Measurements from ENCODE around the gene RMND5B. TPM values are rescaled to one million over a fixed set of nuclear protein-coding genes. Genes with fewer than 3 reads are reported as not detected.

RMND5B gene
- total RNA-seq, 1 donor from 2014 or later = 20.8 TPM

DNA sequence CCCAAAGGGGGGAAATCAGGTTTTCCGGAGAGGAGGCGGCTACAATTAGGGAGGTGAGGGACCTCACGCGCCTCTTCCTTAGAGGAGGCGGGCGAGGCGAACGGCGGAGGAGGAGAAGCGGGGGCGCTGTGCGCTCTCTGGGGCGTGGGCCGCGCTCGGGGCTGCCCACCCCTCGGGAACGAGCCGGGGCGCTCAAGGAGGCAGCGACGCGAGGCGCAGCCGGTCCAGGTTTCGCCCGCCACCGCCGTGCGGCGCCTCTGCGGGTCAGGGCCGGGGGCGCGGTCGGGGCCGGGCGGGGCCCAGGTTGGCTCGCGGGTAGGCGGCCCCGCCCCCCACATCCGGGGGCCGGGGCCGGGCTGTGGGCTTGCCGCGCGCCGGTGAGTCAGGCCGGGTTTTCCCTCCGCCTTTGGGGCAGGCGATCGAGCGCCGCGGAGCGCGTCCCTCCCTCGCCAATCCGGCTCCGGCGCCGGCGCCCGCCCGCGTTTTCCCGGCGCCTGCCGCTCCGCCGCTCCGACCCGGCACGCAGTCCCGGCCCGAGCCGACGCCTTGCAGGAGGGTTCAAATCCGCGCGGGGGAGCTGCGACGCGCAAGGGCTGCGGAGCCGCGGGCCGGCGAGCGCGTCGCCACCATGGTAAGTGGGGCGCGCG is 17.6 kb upstream of the RMND5B start, which contains the start of gene N4BP3:
Gene N4BP3, plus strand, starts transcription at position 392 of the 647 bp plus-strand sequence. CDS start 6,052 bp downstream, outside the sequence.
- DNase-seq (ENCODE audit: low spot score in 2 of 2) = peak in 1 of 2 donors; percentile 67
- no peak for FAIRE-seq

DNA sequence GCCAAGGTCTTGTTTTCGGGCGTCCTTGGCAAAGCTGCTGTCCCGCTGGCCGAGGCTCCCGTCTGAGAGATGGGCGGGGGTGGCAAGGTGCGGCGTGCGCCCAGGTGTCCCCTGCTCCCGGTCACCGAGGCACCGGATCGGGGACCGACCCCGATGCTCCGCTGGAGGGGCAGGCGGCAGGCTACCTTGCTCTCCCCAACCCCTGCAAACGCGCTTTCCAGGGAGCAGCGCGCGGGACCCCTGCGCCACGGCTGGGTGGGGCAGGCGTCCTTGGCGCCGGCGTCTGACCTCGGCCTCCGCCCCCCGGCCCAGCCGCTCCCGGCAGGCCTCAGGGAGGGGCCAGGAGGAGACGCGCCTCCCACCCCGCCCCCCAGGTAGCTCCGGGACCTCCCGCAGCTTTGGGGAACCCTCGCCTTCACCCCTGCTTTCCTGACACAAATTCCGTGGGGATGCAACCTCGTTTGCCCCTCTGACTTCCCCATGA is 16.9 kb upstream of the RMND5B start:
- FAIRE-seq = no peak
- no peak for DNase-seq (ENCODE audit: low spot score in 2 of 2)

DNA sequence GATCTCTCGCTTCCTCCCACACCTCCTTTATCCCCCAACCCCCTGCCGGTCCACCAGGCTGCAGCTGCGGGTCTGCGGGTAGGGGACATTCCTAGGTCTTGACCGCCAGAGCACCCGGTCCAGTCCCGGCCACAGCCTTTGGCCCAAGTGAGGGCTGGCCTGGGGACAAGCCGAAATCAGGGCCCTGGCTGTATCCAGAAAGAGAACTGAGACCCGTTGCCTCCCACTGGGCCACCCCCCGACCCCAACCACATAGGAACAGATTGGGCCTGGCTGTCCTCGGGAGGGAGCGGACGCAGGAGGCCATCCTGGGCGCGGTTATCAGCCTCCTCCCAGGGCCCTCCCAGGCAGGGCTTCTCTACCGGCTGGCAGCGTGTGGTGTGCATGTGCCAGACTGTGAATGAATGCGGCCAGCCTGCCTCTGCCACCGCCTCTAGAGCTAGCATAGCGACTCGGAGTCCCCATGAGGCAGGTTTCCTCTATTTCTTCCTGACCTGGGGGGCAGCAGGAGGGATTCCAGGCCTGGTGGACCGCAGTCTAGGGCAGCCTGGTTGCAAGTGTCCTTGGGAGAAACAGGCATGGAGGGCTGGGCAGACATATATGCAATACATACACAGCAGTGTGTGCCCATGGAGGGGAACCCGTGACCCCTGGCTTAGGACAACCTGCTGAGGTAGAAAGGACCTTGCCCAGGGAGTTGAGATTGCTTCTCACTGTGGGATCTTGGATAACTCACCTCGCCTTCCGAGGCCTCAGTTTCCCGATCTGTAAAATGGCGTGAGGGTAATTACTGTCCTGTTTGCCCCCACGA is 16.3 kb upstream of the RMND5B start:
- FAIRE-seq (no peak), DNase-seq (ENCODE audit: low spot score in 2 of 2) (no peak)

DNA sequence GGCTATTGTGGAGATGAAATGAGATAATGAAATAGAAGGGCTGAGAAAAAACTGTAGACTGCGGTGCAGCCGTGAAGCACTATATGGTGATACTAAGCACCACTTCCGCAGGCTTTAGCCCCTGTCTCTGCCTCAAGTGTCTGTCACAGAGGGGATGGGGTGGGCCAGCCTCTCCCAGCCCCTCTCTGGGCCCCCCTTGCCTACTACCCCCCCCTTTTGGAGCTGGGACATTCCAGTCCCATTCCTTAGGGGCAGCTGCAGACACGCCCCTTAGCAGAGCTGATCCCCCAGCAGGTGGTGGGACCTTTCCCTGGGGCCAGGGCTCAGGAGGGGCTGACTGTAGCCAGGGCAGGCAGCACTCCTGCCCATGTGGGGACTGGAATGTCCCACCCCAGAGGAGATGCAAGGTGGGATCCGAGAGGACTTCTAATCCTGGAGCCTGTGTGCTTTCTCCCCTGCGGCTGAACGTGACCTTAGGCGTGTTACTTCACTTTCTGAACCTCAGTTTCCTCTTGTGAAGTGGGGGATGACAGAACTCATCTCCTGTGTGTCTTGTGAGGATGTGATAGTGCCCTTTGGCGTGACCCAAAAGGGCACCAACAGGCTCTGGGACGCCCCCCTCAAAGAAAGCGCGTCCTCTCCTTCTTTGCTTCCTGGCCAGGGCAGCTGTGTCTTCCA is 15.5 kb upstream of the RMND5B start:
- DNase-seq (ENCODE audit: low spot score in 2 of 2) = no peak
- FAIRE-seq = no peak

DNA sequence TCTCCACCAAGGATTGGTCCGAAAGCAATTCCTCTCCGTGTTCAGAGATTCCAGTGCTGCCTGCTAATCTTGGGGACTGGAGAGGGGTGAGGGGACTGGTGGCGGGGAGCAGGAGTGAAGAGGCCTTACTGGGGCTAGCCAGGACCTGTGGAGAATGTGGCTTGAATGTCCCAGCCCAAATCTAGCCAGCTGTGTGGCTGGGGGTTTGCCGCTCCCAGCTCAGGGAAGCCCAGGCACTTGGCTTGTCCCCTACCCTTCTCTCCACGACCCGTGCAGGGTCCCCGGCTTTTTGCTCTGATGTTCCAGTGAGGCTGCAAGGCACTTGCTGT is 15.0 kb upstream of the RMND5B start:
- FAIRE-seq (no peak), DNase-seq (ENCODE audit: low spot score in 2 of 2) (no peak)

DNA sequence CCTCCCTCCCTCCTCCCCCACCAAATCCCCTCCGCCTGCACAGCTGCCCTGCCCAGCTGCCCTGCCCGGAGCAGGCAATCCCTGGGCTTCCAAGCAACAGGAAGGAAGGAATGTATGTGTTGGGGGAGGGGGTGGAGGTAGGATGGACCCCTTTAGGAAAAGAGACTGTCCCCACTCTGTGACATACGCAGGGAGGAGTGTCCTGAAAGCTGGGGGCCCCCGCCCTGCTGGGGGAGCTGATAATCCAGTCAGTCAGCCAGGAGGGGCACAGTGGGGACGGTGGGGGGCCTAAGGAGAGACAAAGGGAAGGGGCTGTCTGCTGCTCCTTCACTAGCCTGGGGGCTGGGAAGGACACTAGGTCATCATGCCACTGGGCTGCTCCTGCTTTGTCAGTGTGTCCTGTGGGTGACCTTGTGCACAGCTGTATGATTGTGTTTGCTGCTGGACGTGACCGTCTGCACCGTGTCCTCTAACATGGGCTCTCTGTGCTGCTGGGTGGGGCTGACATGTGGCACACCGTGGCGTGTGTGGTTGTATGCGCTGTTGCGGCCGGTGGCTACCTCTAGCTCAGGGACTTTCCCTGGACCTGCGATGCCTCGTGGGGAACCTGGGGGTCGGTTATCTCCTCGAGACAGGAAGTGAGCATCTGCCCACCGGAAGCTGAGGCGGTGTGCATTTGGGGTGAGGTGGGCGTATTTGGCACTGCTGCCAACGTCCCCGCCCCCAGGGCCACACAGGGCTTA is 14.5 kb upstream of the RMND5B start:
- no peak for FAIRE-seq
- no peak for DNase-seq (ENCODE audit: low spot score in 2 of 2)

DNA sequence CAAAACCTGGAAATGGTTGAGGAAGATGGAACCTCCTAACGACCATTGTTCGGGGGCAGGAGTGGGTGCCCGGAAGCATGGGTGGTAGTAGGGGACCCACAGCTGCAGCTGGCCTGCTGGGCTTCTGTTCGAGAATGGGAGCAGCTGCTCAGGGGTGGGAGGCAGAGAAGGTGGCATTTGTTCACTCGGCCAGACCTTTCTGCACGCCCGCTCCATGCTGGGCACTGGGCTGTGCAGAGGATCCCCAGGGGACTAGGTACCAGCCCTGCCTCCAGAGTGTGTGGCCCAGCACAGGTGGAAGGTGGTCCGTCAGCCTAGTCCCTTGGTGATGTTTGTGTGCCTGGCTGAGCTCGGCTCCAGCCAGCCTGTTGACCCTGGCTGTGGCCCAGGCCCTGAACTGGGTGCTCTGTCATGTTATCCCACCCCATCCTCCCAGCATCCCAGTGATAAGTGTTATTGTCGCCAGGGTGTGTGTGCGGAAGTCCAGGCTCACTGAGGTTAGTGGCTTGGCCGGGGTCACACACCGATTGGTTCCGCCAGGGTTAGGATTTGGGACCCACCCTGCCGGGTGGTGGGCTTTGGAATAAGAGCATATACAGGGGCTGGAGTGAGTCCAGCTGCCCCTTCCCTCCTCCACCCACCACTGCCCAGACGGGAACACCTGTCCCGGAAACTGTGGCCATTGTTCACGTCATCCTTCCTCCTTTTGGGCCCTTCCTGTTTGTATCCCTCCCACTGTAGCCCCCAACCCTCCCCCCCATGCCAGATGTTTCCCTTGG is 12.7 kb upstream of the RMND5B start:
- no peak for FAIRE-seq

DNA sequence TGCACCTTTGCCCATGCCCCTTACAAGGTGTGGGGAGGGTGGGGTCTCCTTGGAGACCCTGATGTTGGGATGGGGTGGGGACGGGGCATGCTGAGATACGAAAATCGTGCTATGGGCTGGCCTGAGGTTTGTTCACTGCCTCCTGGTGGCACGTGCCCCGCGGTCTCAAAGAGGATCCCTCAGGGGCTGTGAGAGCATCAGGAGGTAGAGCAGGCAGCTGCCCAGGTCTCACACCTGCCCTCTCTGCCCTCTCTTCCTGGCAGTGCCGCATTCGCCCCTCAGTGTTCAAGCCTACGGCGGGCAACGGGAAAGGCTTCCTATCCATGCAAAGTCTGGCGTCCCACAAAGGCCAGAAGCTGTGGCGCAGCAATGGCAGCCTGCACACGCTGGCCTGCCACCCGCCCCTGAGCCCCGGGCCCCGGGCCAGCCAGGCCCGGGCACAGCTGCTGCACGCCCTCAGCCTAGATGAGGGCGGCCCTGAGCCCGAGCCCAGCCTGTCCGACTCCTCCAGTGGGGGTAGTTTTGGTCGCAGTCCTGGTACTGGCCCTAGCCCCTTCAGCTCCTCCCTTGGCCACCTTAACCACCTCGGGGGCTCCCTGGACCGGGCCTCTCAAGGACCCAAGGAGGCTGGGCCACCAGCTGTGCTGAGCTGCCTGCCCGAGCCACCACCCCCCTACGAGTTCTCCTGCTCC is 10.8 kb upstream of the RMND5B start:
- DNase-seq (ENCODE audit: low spot score in 2 of 2) = no peak
- FAIRE-seq = no peak

More for the DNA sequence above, 12.7 kb upstream of the RMND5B start:
- DNase-seq (ENCODE audit: low spot score in 2 of 2) = no peak

DNA sequence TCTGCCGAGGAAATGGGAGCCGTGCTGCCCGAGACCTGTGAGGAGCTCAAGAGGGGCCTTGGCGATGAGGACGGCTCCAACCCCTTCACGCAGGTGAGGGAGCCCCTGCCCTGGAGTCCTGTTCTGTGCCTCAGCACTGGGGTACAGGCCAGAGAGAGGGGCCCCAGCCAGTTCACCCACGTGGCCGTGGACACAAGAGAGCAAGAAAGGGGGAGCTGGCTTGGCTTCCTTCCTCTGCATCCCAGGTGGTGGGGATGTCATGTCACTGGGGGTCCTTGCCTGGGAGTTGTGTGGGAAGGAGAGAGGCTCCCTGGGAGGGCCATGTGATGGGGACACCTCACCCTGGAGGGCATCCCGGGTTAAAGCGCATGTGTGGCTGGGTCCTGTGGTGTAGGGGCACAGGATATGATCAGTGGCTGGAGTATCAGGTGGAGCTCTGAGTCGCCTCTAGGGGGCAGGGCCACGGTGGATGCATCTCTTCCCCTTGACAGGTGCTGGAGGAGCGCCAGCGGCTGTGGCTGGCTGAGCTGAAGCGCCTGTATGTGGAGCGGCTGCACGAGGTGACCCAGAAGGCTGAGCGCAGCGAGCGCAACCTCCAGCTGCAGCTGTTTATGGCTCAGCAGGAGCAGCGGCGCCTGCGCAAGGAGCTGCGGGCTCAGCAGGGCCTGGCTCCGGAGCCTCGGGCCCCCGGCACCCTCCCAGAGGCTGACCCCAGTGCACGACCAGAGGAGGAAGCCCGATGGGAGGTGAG is 10.0 kb upstream of the RMND5B start:
- FAIRE-seq (no peak), DNase-seq (ENCODE audit: low spot score in 2 of 2) (peak in 1 of 2 donors; percentile 75)

DNA sequence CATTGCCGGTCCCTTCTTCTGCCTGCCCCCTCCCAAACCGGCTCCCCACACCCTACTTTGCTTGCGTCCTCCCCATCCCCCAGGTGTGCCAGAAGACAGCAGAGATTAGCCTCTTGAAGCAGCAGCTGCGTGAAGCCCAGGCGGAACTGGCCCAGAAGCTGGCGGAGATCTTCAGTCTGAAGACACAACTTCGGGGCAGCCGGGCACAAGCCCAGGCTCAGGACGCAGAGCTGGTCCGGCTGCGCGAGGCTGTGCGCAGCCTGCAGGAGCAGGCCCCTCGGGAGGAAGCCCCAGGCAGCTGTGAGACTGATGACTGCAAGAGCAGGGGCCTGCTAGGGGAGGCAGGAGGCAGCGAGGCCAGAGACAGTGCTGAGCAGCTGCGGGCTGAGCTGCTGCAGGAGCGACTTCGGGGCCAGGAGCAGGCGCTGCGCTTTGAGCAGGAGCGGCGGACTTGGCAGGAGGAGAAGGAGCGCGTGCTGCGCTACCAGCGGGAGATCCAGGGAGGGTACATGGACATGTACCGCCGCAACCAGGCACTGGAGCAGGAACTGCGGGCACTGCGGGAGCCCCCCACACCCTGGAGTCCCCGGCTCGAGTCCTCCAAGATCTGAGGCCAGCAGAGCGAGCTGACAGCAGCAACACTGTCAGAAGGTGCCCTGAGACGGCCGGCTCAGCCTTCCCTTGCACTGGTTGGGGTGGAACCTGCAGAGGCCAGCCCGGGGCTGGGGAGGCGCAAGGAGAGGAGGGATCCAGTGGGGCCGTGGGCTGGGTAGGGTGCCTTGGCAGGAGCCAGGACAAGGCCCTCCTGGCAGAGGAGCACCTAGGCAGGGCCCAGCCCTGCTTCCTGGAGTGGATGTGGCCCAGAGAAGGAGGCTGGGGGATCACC is 9.2 kb upstream of the RMND5B start:
- no peak for DNase-seq (ENCODE audit: low spot score in 2 of 2)

DNA sequence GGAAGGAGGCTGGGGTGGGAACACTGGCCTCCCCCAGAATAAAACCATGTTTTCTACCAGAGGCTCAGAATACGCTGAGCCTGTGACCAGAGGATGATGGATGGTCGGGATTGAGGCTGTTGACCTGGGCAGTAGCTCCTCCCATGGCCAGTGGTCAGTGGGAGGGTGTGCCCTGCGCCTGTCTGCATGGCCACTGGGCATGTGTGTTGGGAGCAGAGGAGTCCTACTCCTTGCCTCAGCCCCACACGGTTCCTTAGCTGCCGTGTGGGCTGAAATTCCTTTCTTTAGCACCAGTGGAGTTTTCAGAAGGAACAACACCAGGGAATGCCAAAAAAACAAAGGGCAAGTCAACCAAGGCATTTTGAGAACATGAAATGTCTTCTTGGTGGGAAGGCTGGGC is 8.5 kb upstream of the RMND5B start:
- FAIRE-seq (no peak), DNase-seq (ENCODE audit: low spot score in 2 of 2) (no peak)

More for the DNA sequence above, 9.2 kb upstream of the RMND5B start:
- no peak for FAIRE-seq

DNA sequence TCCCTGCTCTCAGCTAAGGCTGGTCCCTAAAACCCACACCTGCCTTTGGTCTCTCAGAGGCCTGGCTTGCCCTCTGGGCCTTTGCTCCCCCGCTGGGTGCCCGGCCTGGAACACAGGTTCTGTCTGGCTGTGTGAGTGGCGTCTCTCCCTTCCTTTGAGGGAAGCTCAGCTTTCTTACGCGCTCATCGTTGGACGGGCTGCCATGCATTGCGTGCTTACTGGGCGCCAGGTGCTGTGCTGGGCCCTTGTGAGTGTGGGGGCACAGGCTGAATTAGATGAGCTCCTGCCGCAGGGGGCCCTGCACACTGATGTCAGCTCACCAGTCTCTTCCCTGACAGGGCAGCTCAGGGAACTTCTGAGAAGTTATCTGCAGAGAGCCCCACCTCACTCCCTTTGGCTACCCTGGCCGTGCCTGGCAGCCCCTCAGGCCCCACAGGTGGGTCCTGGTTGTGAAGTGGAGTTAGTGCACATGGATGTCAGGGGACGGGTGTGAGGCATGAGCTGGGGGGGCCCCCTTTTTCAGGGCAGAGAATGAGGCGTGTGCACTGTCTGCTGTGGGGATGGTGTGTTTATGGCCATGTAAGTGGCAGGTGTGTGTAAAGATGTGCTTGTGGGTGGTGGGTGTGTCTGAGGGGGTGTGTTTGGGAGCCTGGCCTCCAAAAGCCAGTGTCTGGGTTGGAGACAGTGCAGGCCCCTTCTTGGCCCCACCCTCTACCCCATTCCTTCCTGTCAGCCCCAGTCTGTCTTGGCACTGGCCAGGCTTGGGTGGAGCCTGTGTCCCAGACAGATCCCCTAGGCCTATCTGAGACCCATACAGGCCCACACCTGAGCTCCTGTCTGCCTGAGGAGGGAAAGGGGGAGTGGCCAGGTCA is 7.5 kb upstream of the RMND5B start:
- DNase-seq (ENCODE audit: low spot score in 2 of 2) = no peak
- FAIRE-seq = no peak

DNA sequence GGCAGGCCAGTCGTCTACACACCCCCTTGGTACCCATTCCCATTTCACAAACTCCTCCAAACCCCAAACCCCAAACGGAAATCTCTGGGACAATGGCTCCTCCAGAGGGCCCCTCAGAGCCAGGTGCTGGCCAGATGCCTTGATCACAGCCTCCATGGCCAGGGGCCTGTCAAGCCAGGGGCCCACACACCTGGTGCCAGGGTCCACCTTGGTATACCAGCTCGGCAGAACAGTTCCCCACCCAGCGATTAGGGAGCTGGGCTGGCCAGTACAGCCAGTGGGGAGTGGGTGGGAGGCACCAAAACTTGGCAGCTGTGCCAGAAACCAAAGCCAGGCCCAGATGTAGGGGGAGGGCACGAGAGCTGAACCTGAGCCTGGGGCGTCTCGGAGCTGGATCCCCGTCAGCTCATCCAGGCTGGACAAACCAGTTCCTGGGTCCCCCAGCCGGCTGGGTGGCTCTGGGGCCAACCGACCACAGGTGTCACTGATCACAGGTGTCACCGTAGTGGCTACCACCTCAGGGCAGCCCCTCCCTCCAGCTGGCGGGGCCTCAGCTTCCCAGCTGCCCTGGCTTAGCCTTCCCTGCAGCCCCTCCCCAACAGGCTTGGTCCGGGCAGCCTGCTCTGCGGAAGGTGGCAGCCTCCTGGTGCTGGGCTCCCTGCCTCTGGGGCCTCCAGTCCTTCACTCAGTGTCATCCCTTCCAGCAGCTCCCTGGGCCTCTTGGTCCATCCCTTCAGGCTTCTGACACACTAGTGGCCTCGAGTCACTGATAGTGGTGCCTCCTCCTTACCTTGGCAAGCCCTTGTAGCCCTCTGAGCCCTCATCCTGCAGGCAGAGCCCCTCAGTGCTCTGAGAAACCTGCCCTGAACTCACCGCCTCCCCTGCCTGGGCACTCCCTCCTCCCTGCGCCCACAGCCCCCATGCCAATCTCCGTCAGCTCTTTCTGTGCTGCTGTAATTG is 6.6 kb upstream of the RMND5B start:
- DNase-seq (ENCODE audit: low spot score in 2 of 2) (no peak), FAIRE-seq (no peak)

DNA sequence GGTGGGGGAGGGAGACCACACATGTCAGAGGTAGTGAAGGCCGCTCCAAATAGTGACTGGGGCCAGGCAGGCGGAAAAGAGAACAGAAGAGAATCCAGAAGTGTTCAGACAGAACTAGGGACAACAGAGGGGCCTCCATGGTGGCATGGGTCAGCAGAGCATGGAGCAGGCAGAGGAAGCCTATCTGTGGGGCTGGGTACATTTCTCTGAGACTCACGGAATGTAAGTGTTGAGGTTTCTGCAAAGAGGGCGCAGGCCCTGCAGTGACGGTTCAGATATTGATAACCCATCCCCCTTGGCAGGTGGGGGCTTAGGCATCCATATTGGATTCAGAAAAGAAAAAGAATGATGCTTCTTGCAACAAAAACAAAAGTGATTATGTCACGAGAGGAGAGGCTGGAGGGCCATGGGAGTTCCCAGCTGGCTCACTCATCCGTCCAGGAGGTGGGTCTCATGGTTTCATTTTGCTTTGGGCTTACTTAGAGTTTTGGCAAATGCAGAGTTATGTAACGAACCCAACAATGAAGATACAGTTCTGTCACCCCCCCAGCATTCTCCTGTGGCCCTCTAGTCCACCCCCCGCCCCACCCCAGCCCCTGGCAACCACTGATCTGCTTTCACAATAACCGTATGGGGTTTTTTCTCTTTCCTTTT is 5.4 kb upstream of the RMND5B start:
- no peak for FAIRE-seq
- DNase-seq (ENCODE audit: low spot score in 2 of 2) = no peak

DNA sequence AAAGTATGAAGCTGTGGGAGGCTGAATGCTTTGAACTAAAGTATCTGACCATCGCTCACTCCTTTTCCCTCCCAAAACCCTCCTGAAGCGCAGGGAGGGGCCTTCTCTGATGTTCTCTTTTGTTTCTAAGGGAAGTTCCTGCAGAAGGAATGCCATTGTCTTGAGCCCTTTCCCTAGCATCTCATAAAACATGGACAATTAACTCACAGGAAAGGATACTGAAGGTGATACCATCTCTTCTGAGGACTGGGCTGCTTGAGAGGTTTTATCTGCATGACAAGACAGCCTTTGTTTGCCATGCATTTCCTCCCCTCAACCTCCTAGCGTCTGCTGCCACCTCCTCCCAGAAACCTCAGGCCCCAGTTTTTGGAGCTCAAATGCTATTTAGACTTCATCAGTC is 4.3 kb upstream of the RMND5B start:
- FAIRE-seq (no peak), DNase-seq (ENCODE audit: low spot score in 2 of 2) (no peak)
